Endothelial cell of umbilical vein (primary cell): ENCODE data around the gene TEX35. TPM values are rescaled to one million over a fixed set of nuclear protein-coding genes. Genes with fewer than 3 reads are reported as not detected.
"Not testable (repeated sequence)": the region's sequence is repeated elsewhere in the genome, so short reads cannot be mapped to it uniquely, and the experiment has no call there.

Source experiments
- BruUV-seq: library from RNA; stranded (reverse); fragments of 400-500 nt; replicated peaks from 2 replicates; lab custom pipeline; 2021; lab: Mats Ljungman, UMichigan
- CTCF ChIA-PET: fragments of 300-600, 350-600 bp; sonication (Branson Sonifier 250); formaldehyde crosslinking; loops from one replicate; lab custom pipeline; 2021; ENCODE audit warnings: antibody characterized with exemption, inconsistent platforms; lab: Charles Lee
- POLR2A ChIA-PET: fragments of 300-600, 350-600 bp; sonication (Branson Sonifier 250); formaldehyde crosslinking; loops from one replicate; lab custom pipeline; 2021; ENCODE audit warnings: antibody characterized with exemption, inconsistent platforms; lab: Charles Lee
- DNase-seq: peaks from one replicate; pipeline ENCODE4 v3.0.0-alpha.2; 2011; ENCODE audit warnings: low read depth, low spot score
- FAIRE-seq: peaks from 2 replicates; lab custom pipeline; 2011; peaks lifted over from hg19 to GRCh38; lab: Jason Lieb, UNC
- H2AFZ ChIP-seq: 2 replicates; pipeline ENCODE4 v1.6.0; 2012; ENCODE audit warnings: low read depth, low read length, control low read depth, inconsistent platforms
- H3K27ac ChIP-seq: 2 replicates; pipeline ENCODE4 v1.5.1; 2011; ENCODE audit warnings: low read depth, mild to moderate bottlenecking, control low read depth, low read length, moderate library complexity; ENCODE audit not compliant: insufficient read depth
- H3K27me3 ChIP-seq, 2 experiments: 2 replicates each; pipeline versions ENCODE4 v1.6.0 to v1.6.1; 2011; ENCODE audit warnings: low read length in 2 of 2, mixed read lengths in 1 of 2; ENCODE audit not compliant: control insufficient read depth in 2 of 2, insufficient read depth in 2 of 2
- H3K36me3 ChIP-seq, 2 experiments: 2 replicates in 1 of 2; 3 replicates in 1 of 2; pipeline ENCODE4 v1.5.1; 2011; ENCODE audit warnings: low read length in 2 of 2, mild to moderate bottlenecking in 1 of 2, moderate library complexity in 1 of 2; ENCODE audit not compliant: control insufficient read depth in 2 of 2, insufficient read depth in 2 of 2; ENCODE audit errors: extremely low read depth in 1 of 2
- H3K4me1 ChIP-seq: 3 replicates; pipeline ENCODE4 v1.5.1; 2011; ENCODE audit warnings: mild to moderate bottlenecking, low read length; ENCODE audit not compliant: control insufficient read depth, insufficient read depth; ENCODE audit errors: extremely low read depth
- H3K4me2 ChIP-seq: 2 replicates; pipeline ENCODE4 v1.6.1; 2011; ENCODE audit warnings: low read length, control low read depth, mixed read lengths; ENCODE audit not compliant: insufficient read depth
- H3K4me3 ChIP-seq, 3 experiments: fragments of 200-600 bp in 1 of 3; sonication (generic), shearing (Covaris generic) in 1 of 3; replicated peaks in 1 of 3; 2 replicates each; pipeline ENCODE4 v1.5.1; 2011 to 2016; ENCODE audit warnings: control low read depth in 3 of 3, low read length in 3 of 3, mild to moderate bottlenecking in 2 of 3, inconsistent platforms in 1 of 3, low read depth in 1 of 3, moderate library complexity in 1 of 3; ENCODE audit not compliant: insufficient read depth in 1 of 3
- H3K79me2 ChIP-seq: 2 replicates; pipeline ENCODE4 v1.6.0; 2012; ENCODE audit warnings: low read length, inconsistent platforms; ENCODE audit not compliant: control insufficient read depth, insufficient read depth
- H3K9ac ChIP-seq: replicated peaks from 2 replicates; pipeline ENCODE3; 2011; ENCODE audit warnings: low read length, control low read depth; ENCODE audit not compliant: insufficient read depth; ENCODE audit errors: extremely low read depth
- H3K9me1 ChIP-seq: replicated peaks from 3 replicates; pipeline ENCODE4 v1.6.0; 2011; ENCODE audit warnings: mild to moderate bottlenecking, low read length; ENCODE audit not compliant: control insufficient read depth, insufficient read depth; ENCODE audit errors: extremely low read depth
- H3K9me3 ChIP-seq: replicated peaks from 2 replicates; pipeline ENCODE4 v1.5.1; 2012; ENCODE audit warnings: low read length, inconsistent platforms; ENCODE audit not compliant: control insufficient read depth, insufficient read depth
- H4K20me1 ChIP-seq: replicated peaks from 2 replicates; pipeline ENCODE3; 2011; ENCODE audit warnings: mild to moderate bottlenecking, low read length; ENCODE audit not compliant: control insufficient read depth, insufficient read depth; ENCODE audit errors: extremely low read depth
- EZH2 ChIP-seq: IDR thresholded peaks from 2 replicates; pipeline ENCODE4 v1.6.1; 2012; ENCODE audit warnings: borderline replicate concordance, low read depth, mild to moderate bottlenecking, moderate library complexity, low read length, inconsistent platforms; ENCODE audit not compliant: severe bottlenecking
- FOS ChIP-seq: IDR thresholded peaks from 2 replicates; pipeline ENCODE4 v1.6.1; 2011; ENCODE audit warnings: mild to moderate bottlenecking, low read length, moderate library complexity, borderline replicate concordance; ENCODE audit not compliant: insufficient read depth
- GATA2 ChIP-seq: IDR thresholded peaks from 2 replicates; pipeline ENCODE4 v1.7.0; 2011; ENCODE audit warnings: low read depth, mild to moderate bottlenecking, moderate library complexity, mixed read lengths, low read length; ENCODE audit not compliant: insufficient read length, insufficient read depth
- JUN ChIP-seq: IDR thresholded peaks from 2 replicates; pipeline ENCODE4 v1.6.1; 2011; ENCODE audit warnings: borderline replicate concordance, low read depth; ENCODE audit not compliant: insufficient read length, insufficient read depth
- MYC ChIP-seq: IDR thresholded peaks from one replicate; pipeline ENCODE4 v1.6.1; 2011; ENCODE audit warnings: mild to moderate bottlenecking, low read depth, low read length
- POLR2A ChIP-seq: IDR thresholded peaks from 2 replicates; pipeline ENCODE4 v1.6.1; 2012; ENCODE audit warnings: low read depth, mild to moderate bottlenecking, control low read depth, low read length
- POLR2AphosphoS5 ChIP-seq: IDR thresholded peaks from 2 replicates; pipeline ENCODE4 v1.6.1; 2012; ENCODE audit warnings: low read depth, mild to moderate bottlenecking, control low read depth, low read length, moderate library complexity; ENCODE audit not compliant: insufficient read depth
- dilution Hi-C: fragments of 300-500 bp; cut with MboI; formaldehyde crosslinking; loops from one replicate; pipeline ENCODE4 v1.15.0; 2019; ENCODE audit warnings: low sequenced_read_pairs; ENCODE audit not compliant: extremely low pct_ligation_motif_present
- intact Hi-C: fragments of 100-400 bp; cut with micrococcal nuclease; formaldehyde crosslinking; loops from one replicate; pipeline ENCODE4 v1.10.0; 2022
- polyA plus RNA-seq, 4 experiments: library from polyadenylated mRNA; depleted of rRNA in 3 of 4; stranded (reverse) in 3 of 4; unstranded in 1 of 4; fragments of >200 nt; gene quantifications; 2 replicates each; pipeline versions ENCODE4 v1.2.1 to v1.2.3, GENCODE V29; 2011 to 2012; ENCODE audit warnings: missing spikeins in 1 of 4
- total RNA-seq: library from RNA; stranded (reverse); gene quantifications from 2 replicates; pipeline ENCODE4 v1.2.3, GENCODE V29; 2021
- TF ChIP-seq, protein P1 (sequence below): IDR thresholded peaks from 2 replicates; pipeline ENCODE4 v1.6.1; 2011; ENCODE audit not compliant: insufficient read depth, insufficient read length
- TF ChIP-seq, protein P2 (sequence below), 2 donors: IDR thresholded peaks; 1 replicate in 1 of 2; 2 replicates in 1 of 2; pipeline ENCODE4 v1.5.1; 2011; ENCODE audit warnings: low read length in 2 of 2, mild to moderate bottlenecking in 2 of 2, moderate library complexity in 2 of 2, control low read depth in 1 of 2, inconsistent platforms in 1 of 2, low read depth in 1 of 2; ENCODE audit not compliant: insufficient read depth in 1 of 2; ENCODE audit errors: extremely low read depth in 1 of 2

Gene TEX35
- total and polyA plus RNA-seq, 2 donors (not counting 3 experiments of a cell fraction or from before 2014, with no cell fraction given) = not detected

DNA sequence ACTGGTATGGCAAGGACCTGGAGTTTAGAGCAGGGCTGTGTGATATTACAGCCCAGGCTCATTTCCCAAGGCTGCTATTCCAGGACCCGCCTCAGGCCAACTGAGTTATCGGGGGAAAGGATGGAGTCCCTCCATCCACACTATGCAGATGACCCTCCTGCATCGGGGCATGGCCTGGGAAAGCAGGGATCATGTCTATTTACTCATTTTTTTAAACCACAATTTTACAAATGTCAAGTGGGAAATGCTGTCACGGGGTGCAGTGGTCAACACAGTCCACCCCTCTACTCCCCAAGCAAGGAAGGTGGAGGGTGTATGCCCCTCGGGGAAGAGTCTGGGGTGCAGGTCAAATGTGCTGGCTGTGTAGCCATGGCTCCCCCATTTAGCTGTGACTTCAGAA is 10.1 kb upstream of the TEX35 start:
- Histone ChIP-seq H3K4me3 (no peak overlapping the region), H3K4me2 (no peak overlapping the region), H3K79me2 (no peaks in the 10 kb centered on the region), H3K9ac (no peak overlapping the region), H2AFZ (no peak overlapping the region), H4K20me1 (no peaks in the 10 kb centered on the region), H3K36me3 (no peaks in the 10 kb centered on the region), H3K27ac (no peak overlapping the region), H3K4me1 (no peaks in the 10 kb centered on the region), H3K9me1 (no peaks in the 10 kb centered on the region), H3K9me3 (no peaks in the 10 kb centered on the region), H3K27me3 (no peaks in the 10 kb centered on the region)
- no TSS peak for BruUV-seq
- intact Hi-C loops (loop anchor here (5.0 kb wide), 1 partner anchor 131 kb away; no protein-coding TSS in a partner anchor), dilution Hi-C loops (no loop called here)
- no peak for FAIRE-seq
- ChIA-PET CTCF (interaction anchor here (1.9 to 10.5 kb wide), 4 partner anchors 38 to 205 kb away, joined by 6 to 240 read pairs (median 52); no protein-coding TSS in a partner anchor), POLR2A (no interaction called here)
- DNase-seq = no peak
- TF ChIP-seq POLR2A (no peak), GATA2 (no peak), JUN (no peak), MYC (no peak), FOS (no peak), POLR2AphosphoS5 (no peak), EZH2 (no peak)
- TF ChIP-seq, protein P1, sequence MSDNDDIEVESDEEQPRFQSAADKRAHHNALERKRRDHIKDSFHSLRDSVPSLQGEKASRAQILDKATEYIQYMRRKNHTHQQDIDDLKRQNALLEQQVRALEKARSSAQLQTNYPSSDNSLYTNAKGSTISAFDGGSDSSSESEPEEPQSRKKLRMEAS = no peak
- TF ChIP-seq, protein P2, sequence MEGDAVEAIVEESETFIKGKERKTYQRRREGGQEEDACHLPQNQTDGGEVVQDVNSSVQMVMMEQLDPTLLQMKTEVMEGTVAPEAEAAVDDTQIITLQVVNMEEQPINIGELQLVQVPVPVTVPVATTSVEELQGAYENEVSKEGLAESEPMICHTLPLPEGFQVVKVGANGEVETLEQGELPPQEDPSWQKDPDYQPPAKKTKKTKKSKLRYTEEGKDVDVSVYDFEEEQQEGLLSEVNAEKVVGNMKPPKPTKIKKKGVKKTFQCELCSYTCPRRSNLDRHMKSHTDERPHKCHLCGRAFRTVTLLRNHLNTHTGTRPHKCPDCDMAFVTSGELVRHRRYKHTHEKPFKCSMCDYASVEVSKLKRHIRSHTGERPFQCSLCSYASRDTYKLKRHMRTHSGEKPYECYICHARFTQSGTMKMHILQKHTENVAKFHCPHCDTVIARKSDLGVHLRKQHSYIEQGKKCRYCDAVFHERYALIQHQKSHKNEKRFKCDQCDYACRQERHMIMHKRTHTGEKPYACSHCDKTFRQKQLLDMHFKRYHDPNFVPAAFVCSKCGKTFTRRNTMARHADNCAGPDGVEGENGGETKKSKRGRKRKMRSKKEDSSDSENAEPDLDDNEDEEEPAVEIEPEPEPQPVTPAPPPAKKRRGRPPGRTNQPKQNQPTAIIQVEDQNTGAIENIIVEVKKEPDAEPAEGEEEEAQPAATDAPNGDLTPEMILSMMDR (IDR thresholded peaks at IDR 0.05; ENCODE audit: extremely low read depth in 1 of 2, insufficient read depth in 1 of 2, low read depth in 1 of 2, low read length in 2 of 2) = no peak

GRCh38 chr1:178503316-178503715 is 9.6 kb upstream of the TEX35 start:
- H3K27me3 ChIP-seq, dilution Hi-C loops, H4K20me1 ChIP-seq, H3K9ac ChIP-seq, H3K4me2 ChIP-seq, BruUV-seq, POLR2A ChIA-PET, DNase-seq, H2AFZ ChIP-seq, H3K36me3 ChIP-seq, H3K9me3 ChIP-seq, H3K9me1 ChIP-seq, FAIRE-seq, H3K4me3 ChIP-seq, H3K4me1 ChIP-seq, H3K79me2 ChIP-seq, H3K27ac ChIP-seq: not testable (repeated sequence)
- CTCF ChIA-PET = interaction anchor here (1.0 to 10.5 kb wide), 6 partner anchors 27 to 205 kb away, joined by 3 to 240 read pairs (median 7); no protein-coding TSS in a partner anchor
- intact Hi-C loops = loop anchor here (5.0 kb wide), 1 partner anchor 131 kb away; no protein-coding TSS in a partner anchor
